Inflammatory macrophage (primary cell): ENCODE data around the gene TTBK2.

Source experiments
- DNase-seq, 2 donors: peaks; one replicate each; pipeline ENCODE4 v3.0.0-alpha.2; 2020 to 2022

The TTBK2 gene

DNA sequence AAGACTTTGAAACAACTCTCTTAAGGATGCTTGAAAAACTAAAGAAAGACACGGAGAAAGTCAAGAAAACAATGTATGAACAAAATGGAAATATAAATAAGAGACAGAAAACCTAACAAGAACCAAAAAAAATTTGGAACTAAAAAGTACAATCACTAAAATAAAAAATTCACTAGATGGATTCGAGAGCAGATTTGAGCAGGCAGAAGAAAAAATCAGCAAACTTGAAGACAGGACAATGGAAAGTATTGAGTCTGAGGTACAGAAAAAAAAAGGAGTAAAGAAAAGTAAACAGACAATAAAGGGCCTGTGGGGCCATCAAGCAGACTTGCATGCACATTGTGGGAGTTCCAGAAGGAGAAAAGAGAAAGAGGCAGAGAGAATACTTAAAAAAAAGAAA is 170.3 kb downstream of the TTBK2 start:
- no peak for DNase-seq

DNA sequence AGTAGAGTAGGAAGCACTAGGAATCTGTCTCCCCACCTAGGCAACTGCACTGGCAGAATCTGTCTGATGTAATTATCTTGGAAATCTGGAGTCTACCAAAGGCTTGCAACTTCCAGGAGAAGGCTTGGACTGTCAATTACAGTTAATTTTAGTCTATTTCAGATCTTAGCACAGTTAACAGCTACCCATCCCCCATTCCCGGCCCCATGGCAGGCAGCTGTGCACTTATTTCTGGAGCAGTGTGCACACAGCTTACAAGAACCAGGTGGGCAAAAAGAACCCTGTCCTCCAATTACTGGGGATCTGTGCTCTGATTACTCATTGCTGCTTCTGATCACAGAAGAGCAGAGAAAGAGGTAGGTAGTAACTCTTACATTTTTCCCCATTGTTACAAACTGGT is 171.3 kb downstream of the TTBK2 start:
- DNase-seq, result no peak

DNA sequence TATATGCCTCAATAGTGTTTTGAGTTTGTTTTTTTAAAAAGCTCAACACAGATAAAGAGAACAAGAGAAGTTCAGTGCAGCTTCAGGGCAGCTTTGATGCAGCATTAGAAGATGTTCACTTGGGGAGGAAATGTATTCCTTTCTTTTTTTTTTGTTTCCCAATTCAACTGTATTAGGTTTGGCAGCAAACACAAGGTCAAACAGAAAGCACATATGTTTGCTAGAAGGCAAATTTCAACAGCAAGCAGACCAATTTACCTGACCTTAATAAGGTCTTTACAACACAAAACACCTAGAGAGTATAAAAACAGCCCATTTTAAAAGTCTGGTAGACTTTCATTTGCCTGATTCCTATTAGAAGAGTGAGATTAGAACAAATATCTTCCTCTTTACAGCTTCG is 176.4 kb downstream of the TTBK2 start:
- DNase-seq, result no peak

DNA sequence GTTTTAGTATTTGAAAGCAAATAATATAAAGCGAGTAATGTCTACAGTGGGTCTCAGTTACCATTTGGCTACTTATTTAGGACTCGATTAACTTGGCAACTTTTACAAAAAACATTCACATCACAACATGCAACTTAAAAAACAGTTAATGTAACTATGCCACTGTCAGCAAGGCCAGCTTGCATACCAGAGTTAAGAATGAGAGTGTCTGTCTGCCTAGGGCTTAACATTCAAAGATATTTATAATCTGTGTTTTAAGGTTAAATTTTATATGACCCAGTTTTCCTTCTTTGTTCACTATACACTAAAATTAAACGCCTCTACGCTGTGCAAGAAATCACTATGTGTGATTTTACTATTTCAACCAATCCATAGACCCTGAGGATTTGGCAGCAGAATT is 178.4 kb downstream of the TTBK2 start:
- DNase-seq, result no peak

DNA sequence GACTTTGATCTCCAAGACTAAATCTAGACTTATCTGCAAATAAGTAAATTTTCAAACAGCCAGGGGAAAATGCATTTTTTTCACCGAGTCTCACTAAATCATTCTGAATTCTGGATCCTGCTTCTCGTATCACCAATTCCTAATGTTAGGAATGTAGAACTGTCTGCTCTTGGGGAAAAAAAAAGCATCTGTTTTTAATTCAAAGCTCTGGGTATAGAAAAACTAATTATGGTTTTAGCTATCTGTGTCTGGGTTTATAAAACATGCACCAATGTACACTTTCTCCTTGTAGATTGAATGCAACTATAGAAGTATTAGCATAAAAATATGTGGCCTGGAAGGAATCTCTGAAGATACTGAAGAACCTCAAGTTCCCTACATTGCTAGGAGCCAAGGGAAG is 178.9 kb downstream of the TTBK2 start:
- no peak for DNase-seq

DNA sequence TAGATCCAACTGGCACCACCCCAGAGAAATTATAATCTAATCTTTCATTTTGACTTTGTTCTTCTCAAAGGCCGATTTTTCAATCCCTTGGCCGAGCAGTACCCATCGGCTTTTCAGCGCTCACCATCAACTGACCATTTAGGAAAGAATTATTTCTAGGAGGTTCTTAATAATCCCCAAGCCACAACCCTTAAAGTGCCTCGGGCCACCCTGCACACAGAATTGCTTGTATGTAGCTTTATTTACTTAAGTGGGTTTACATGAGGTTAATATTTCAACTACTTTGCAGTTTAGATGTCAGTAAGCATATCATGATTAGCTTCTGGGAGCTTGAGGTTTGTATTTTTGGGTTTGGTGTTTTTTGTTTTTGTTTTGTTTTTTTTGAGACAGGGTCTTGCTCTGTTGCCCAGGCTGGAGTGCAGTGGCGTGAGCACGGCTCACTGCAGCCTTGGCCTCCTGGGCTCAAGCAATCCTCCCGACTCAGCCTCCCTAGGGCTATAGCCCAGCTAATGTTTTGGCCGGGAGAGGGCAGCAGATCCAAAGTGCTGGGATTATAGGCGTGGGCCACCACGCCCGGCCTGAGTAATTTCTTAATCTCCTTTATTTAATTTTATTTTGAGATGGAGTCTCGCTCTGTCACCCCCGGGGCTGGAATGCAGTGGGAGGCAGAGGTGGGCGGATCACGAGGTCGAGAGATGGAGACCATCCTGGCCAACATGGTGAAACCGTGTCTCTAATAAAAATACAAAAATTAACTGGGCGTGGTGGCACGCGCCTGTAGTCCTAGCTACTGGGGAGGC is 182.8 kb downstream of the TTBK2 start:
- no peak for DNase-seq

DNA sequence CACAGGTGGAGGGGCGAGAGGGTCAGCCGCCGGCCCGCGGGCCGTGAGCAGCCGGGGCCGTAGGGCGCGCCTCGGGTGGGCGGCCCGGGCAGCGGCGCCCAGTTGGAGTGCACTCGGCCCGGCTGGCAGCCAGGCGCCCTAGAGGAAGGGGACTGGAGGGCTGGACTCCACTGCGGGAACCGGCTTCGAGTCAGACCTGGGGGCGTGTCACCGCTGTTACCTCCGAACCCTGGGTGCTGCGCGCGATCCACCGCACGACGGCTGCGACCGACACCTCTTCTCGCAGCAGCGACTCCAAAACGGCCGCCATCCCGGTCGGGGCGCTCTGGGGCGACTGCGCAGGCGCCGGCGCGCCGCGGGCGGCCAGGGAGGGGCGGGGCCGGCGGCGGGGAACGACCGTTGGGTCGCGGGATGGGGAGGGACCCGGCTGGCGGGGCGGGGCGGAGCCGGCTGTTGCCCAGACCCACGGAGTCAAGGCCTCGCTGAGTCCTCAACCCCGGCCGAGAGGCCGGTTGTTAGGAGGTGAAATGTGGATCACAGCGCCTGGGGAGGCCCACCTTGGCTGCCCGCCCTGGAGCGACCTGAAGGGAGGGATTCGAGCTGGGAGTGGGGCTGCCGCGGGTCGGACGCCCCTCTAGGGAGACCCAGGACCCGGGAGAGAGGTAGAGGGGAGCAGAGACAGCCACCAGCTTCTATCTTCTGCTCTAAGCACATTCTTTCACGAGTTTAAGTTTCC is 183.6 kb downstream of the TTBK2 start, which contains the start of gene CDAN1:
CDAN1 (minus strand) TSS at position 336 of the 736 bp plus-strand sequence; CDS start at position 310, 26 bp downstream.
- peak; percentile 84 to 90 for DNase-seq

DNA sequence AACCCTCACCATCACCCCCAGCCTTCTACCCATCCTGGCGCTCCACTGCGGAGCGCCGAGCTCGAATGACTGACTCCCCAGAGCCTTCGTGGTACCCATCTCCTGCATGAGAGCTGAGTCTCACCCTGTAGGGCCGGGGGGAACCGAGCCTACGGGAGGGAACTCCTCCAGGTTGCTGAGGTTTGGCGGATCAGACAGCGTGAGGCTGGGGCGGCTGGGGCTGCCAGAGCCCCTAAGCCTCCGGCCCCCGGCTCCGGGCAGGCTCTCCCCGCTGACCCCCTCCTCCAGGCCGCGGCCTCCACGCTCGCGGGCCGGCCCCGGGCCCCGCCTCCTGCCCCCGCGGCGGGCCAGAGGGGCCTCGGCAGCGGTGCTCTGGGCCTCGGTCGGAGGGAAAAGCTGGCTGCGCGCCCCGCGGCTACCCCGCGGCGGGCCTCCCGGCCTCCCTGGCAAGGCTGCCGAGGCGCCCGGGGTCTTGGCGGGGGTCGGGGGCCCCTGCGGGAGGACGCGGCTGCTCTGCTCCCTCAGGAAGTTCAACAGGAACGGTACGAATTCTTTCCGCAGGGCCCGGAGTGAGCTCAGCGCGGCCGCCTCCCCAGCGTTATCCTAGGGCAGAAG is 184.3 kb downstream of the TTBK2 start:
- no peak for DNase-seq

DNA sequence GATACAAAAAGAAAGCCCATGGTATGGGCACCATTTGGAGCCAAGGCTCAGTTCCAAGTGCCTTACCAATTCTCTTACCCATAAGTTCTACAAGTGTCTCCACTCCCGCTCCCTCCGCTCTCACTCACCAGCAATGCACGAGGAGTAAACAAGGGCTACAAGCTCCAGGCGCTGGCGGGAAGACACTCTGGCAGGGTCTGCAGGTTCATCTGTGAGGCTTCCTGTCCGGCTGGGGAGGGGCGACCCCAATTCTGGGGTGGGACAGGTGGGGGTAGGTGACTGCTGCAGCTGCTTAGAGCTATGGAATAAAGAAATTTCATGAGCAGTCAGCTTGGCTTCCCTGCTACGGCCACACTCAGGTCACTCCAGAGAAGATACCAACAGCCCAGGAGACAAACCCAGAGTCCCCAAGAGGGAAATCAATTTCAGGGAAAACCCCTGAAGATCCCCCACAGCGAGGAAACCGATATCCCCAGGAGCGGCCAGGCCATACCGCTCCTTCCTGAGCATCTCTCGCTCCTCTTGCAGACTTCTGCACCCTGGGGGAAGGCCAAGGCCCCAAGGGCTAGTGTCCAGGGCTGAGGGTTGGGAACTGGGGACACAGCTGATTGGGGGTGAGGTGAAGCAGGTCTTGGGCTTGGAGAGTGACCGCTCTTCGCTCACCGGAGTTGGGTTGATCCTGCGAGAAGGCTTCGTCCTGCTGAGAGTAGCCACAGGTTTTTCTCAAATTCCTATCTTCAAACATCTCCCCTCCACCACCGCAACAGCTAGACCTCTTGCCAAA is 185.0 kb downstream of the TTBK2 start:
- DNase-seq, result no peak

DNA sequence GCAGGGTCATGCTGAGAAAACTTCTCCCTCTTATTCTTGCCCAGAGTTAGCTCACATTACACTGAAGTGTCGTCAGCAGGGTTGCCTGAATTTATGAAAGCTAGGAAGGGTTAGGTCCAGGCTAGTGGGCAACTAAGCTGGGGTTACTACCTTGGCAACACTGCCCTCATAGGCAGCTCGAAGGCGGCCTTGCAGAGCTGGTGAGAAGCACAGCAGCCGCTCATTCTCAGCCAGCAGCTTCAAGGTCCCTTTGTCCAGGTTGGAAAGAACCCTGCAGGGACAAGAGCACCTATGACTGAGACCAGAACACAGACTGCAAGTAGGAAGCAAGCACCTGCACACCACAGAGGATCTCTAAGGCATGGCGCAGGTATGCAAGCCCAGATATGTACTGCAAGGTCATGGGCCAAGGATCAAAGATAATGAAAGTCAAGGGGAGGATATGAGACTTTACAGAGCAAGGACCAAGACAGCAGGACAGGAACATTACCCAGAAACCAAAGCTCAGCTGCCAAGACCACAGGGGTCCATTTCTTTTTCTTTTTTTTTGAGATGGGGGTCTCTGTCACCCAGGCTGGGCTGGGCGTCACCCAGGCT is 186.4 kb downstream of the TTBK2 start:
- DNase-seq, result no peak

DNA sequence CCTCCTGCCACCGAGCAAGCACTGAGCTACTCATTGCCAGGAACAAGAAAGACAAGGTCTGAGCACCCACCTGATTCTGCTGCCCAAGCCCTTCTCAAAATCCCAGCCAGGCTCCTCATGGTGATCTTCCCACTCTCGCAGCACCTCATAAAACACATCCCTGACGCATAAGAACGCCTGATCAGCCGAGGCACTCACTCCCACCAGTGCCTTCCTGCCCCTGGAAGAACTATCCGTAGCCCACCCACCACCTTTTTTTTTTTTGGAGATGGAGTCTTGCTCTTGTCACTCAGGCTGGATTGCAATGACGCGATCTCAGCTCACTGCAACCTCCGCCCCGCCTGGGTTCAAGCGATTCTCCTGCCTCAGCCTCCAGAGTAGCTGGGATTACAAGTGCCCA is 187.6 kb downstream of the TTBK2 start:
- DNase-seq, result no peak

DNA sequence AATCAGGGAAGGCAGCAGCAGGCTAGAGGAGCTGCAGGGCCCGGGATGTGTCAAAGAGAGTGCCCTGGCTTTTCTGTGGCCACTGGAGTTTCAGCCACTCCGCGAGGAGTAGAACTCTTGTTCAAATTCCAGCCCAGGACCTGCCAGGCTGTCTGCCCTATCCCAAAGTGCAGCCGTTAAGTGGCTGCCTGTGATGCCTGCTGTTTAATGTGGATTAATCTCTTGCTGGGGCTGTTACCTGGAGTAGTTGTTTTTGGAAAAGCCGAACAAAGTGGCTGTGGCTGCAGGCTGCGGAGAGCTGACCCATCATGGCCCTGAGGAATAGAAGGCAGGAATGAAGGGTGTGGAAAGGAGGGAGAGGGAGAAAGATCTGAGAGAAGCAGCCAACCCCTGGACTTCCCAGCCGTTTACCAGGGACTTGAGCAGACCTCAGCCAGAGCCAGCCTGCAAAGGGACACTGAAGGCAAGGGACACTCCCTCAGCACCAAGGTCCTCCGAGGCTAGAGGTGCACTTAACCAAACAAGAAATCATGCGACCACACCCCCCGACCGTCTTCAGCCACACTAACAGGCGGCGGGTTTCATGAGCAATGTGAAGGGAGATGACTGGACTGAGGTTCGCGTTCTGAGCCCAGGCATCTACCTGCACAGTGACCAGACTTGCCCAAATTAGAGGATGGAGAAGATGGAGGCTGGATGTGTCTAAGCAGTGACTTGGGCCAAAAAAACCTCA is 188.3 kb downstream of the TTBK2 start:
- DNase-seq, result no peak

DNA sequence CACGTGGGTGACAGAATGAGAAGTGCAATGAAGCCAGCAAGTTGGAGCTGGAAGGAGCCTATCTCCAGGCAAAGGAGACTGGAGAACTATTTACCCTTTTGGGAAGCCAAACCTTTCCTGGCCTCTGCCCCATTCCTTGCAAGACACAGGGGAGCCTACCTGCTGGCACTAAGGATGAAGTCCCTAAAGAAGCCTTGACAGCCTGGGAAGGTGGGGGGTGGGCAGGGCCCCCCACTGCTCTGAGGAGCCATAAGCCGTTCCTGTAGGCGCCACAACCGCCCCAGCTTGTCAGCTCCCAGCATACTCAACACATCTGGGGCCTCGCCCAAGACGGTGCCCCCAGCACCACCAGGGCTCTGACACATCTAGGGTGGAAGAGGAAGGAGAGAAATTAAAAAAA is 189.1 kb downstream of the TTBK2 start:
- no peak for DNase-seq

DNA sequence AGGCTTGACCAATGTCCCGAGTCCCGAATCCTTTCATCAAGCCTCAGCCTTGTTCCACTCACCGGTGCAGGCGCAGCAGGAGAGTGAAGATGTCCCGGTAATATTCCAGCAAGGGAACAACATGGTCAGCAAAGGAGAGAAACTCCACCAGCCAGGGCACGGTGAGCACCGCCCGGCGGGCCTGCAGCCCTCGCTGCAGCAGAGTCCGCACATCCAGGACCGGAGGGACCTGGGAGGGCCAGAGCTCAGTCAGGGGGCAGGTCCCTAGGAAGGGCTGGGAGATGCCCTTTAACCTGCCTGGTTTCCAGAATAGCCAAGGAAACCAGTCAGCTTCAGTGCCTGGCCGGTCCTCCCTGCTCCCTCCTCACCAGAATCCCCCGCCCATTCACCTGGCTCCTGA is 190.0 kb downstream of the TTBK2 start:
- no peak for DNase-seq

DNA sequence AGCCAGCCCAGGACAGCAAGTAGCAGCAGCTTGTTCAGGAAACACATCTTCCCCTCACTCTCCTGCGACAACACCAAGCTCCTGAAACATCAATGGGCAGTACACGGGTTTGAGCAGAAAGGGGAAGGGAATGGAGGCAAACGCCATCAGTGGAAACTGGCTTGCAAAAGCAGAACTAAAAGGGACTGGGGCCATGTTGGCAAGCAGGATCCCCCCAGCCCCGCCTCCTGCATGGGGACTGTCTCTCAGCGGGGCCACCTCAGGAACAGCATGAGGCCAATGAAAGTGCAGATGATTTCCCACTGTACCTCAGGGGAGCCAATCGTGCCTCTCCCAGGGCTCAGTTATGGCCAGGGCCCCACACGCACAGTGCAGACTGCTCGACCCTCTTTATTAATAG is 190.4 kb downstream of the TTBK2 start:
- DNase-seq, result no peak

DNA sequence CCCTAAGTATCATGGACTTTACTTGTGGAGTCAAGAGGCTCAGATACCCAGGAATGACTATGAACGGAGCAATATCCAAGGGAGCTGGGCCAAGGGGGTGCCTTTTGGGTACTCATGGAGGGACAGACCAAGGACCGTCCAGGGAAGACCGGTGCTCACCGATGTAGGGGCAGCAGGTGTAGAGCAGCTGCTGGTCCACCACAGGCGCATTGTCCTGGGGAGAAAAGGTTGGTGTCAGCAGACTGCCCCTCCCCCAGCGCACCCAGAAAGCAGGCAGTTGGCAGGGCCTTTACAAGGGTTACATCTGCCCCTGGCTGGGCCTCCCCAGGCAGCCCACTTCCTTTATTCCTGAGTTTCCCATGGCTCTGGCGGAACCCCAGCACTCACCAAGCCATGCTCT is 191.2 kb downstream of the TTBK2 start:
- DNase-seq, result no peak

DNA sequence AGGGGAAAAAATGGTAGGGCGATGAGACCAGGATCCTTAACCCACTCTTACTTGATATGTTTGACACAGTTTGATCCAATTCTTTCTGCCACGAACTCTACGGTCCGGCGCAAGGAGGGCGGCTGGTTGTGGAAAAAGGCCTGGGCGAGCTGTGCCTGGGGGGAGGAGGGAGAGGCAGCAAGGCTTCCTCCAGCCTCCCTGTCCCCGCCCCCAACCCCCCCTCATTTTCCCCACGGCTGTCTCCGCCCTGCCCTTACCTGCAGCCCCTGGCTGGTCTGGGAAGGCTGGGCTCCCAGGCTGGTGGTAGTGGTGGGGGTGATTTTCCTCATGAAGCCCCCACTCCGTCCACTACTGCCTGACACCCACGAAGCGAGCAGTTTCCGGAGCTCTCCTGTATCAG is 191.6 kb downstream of the TTBK2 start:
- no peak for DNase-seq

DNA sequence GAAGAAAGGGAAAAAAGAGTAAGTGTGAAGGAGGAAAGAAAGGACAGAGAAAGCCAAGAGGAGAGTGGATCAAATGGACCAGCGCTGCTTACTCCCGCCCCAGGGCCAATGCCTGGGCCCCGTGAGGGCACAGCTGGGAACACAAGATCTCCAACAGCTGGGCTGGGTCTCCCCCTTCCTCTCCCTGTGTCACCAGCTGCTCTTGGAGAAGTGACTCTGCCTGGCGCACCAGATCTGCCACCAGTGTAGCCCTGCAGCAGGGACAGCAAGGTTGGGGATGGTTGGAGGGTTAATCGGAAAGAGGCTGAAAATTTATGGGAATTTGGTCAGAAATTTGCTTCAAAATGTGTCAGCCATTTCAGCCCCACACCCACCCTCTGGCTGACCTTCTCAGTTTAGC is 192.0 kb downstream of the TTBK2 start:
- no peak for DNase-seq

DNA sequence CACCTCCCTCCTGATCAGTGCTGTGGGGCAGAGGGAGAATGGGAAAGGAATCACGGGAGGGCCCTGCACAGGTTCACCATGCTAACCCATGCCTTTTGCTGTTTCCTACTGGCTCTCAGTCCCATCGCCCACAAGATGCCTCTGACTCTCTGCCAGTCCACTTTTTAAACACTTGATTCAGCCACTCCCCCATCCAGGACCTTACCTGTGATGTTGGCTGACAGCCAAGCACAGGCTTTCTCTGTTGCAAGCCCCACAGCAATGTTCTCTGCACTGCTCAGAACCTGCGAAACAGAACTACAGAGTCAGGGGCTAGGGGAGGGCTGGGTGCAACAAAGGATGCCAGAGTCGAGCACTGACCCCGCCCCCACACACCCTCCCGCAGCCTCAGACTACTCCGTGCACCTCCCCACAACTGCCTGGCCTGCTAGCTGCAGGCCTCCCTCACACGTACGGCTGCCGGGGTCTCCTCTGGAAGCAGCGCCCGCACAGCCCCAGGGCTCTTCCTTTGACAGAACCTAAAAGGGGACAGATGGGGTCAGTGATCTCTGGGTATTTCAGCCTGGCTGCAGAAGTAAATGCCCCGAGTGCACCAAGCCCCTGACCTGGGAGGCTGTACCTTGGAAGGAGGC is 192.7 kb downstream of the TTBK2 start:
- no peak for DNase-seq

DNA sequence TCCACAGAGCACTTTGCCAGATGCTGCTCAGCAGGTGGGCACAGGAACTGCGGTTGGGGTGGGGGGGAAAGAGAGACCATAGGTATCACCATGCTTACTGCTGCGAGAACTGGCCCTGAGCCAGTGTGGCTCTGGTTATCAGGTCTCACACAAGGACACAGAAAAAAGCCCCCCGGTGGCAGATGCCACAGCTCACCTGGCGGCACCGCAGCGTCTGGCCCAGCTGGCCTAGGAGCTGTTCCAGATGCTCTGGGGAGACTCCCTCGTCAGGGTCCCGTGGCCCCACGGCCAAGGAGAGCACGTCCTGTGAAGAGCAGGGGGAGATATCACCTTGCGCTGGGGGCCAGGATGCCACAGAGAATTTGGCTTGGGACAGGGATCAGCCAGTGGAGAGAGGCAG is 194.5 kb downstream of the TTBK2 start:
- DNase-seq, result no peak

DNA sequence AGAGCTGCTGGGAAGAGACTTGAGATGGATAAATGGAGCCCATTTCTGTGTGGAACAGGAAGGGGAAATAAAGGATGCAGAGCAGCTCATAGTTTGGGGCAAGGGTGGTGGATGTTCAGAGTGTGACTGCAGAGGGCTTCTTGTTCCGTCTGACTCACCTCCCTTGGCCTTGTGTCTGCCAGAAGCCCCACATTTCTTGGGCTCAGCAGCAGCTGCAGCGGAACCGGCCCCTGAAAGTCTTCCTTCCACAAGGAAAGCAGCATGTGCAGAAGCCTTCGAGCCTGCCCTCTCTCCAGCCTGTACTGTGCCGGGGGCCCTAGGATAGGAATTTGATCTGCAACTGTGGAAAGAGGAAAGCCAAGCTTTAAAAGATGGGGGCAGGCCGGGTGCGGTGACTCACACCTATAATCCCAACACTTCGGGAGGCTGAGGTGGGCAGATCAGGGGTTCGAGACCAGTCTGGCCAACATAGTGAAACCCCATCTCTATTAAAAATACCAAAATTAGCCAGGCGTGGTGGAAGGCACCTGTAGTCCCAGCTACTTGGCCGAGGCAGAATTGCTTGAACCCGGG is 195.2 kb downstream of the TTBK2 start:
- DNase-seq, result no peak
